Stimulated activated CD4-positive, alpha-beta T cell treated with anti-CD3 and anti-CD28 coated beads, Interleukin-15, amount 100 ng/mL, for 48 hours (primary cell): Measurements from ENCODE around the gene PIMREG.

Experiments
- DNase-seq, 2 donors: peaks; one replicate each; pipeline ENCODE4 v3.0.0-alpha.2; 2020; ENCODE audit warnings: low read depth in 2 of 2

PIMREG gene

GRCh38 chr17:6437956-6438355, 6.3 kb upstream of the PIMREG start:
- DNase-seq, result no peak

- no peak for DNase-seq
These were observed 4.3 kb upstream of the PIMREG start for GRCh38 chr17:6439951-6440350.

- DNase-seq, result no peak
These were observed 1.5 kb upstream of the PIMREG start for GRCh38 chr17:6442775-6443174.

GRCh38 chr17:6444571-6445335, 498 bp downstream of the PIMREG start:
- no peak for DNase-seq

GRCh38 chr17:6446516-6447100, 2.4 kb downstream of the PIMREG start:
- DNase-seq, result no peak

GRCh38 chr17:6448473-6448872, 4.2 kb downstream of the PIMREG start:
- no peak for DNase-seq

- no peak for DNase-seq
These were observed 5.1 kb downstream of the PIMREG start for GRCh38 chr17:6449307-6449706.

GRCh38 chr17:6450926-6451832, 6.9 kb downstream of the PIMREG start:
- DNase-seq, result no peak

GRCh38 chr17:6452471-6453266, 8.4 kb downstream of the PIMREG start:
- no peak for DNase-seq

GRCh38 chr17:6453279-6454024, 9.2 kb downstream of the PIMREG start:
- DNase-seq, result no peak

GRCh38 chr17:6454495-6455320, 10.5 kb downstream of the PIMREG start:
- DNase-seq, result no peak

GRCh38 chr17:6455321-6455705, 11.1 kb downstream of the PIMREG start:
- DNase-seq, result no peak

GRCh38 chr17:6456321-6456720, 12.1 kb downstream of the PIMREG start:
- no peak for DNase-seq

GRCh38 chr17:6456914-6457687, 12.8 kb downstream of the PIMREG start:
- no peak for DNase-seq

GRCh38 chr17:6457688-6458459, 13.6 kb downstream of the PIMREG start:
- DNase-seq, result no peak

GRCh38 chr17:6458460-6458950, 14.2 kb downstream of the PIMREG start:
- DNase-seq, result no peak

GRCh38 chr17:6460531-6461161, 16.4 kb downstream of the PIMREG start:
- no peak for DNase-seq

- DNase-seq, result no peak
These were observed 17.0 kb downstream of the PIMREG start for GRCh38 chr17:6461246-6461645.
